T-cell (primary cell): ENCODE results near the gene PSMG2. TPM values are rescaled to one million over a fixed set of nuclear protein-coding genes. Genes with fewer than 3 reads are reported as not detected.
A peak's percentile ranks its signal among the peaks of the same experiment; 100 is the strongest.

Experiments
- ATAC-seq, 4 experiments: fragments of 200-7000 bp in 3 of 4; fragments of 150-1000 bp in 1 of 4; cut with Tn5 transposase; replicated peaks in 1 of 4; 1 replicate in 3 of 4; 2 replicates in 1 of 4; pipeline ENCODE4 v1.10.0; 2021; ENCODE audit warnings: moderate library complexity in 3 of 4, mild to moderate bottlenecking in 2 of 4, moderate number of reproducible peaks in 1 of 4
- CTCF ChIA-PET, 2 donors: fragments of 300-600 bp; sonication (Branson Sonifier 250); formaldehyde crosslinking; loops; one replicate each; lab custom pipeline; 2022; ENCODE audit warnings: antibody characterized with exemption in 2 of 2; lab: Charles Lee
- POLR2A ChIA-PET, 2 donors: fragments of 300-600 bp; sonication (Branson Sonifier 250); formaldehyde crosslinking; loops; one replicate each; lab custom pipeline; 2022; ENCODE audit warnings: antibody characterized with exemption in 2 of 2; lab: Charles Lee
- DNase-seq, 35 experiments: peaks; one replicate each; pipeline versions ENCODE4 v3.0.0 to v3.0.0-alpha.2; 2013 to 2023
- H3K27ac ChIP-seq: one replicate; pipeline ENCODE4 v1.5.1; 2013; ENCODE audit warnings: low read length
- H3K27me3 ChIP-seq, 2 experiments: replicated peaks in 1 of 2; 1 replicate in 1 of 2; 2 replicates in 1 of 2; pipeline versions ENCODE4 v1.6.1 to v1.7.0; 2013; ENCODE audit warnings: low read length in 1 of 2, mixed read lengths in 1 of 2; ENCODE audit not compliant: control insufficient read depth in 2 of 2, insufficient read depth in 2 of 2; ENCODE audit errors: extremely low read depth in 1 of 2
- H3K36me3 ChIP-seq, 2 donors: 1 replicate in 1 of 2; 2 replicates in 1 of 2; pipeline versions ENCODE4 v1.6.1 to v1.7.0; 2013; ENCODE audit warnings: low read length in 1 of 2; ENCODE audit not compliant: control insufficient read depth in 2 of 2, insufficient read depth in 1 of 2; ENCODE audit errors: extremely low read depth in 1 of 2
- H3K4me1 ChIP-seq, 2 experiments: 1 replicate in 1 of 2; 2 replicates in 1 of 2; pipeline versions ENCODE4 v1.6.1 to v1.7.0; 2013; ENCODE audit warnings: low read length in 2 of 2, mixed read lengths in 1 of 2; ENCODE audit not compliant: insufficient read depth in 2 of 2, control insufficient read depth in 1 of 2; ENCODE audit errors: extremely low read depth in 1 of 2
- H3K4me3 ChIP-seq, 2 donors: 1 replicate in 1 of 2; 2 replicates in 1 of 2; pipeline versions ENCODE4 v1.5.1 to v1.7.0; 2013; ENCODE audit warnings: mild to moderate bottlenecking in 2 of 2, low read length in 1 of 2, moderate library complexity in 1 of 2; ENCODE audit not compliant: control insufficient read depth in 1 of 2; ENCODE audit errors: extremely low read depth in 1 of 2
- H3K9me3 ChIP-seq: 2 replicates; pipeline ENCODE4 v1.7.0; 2013
- H3K27ac Mint-ChIP-seq, 2 donors: one replicate each; pipeline ENCODE4 v1.8.0; 2020 to 2021; ENCODE audit warnings: mild to moderate bottlenecking in 2 of 2, mixed read lengths in 2 of 2
- H3K27me3 Mint-ChIP-seq, 2 donors: one replicate each; pipeline ENCODE4 v1.8.0; 2021 to 2022; ENCODE audit warnings: mixed read lengths in 2 of 2
- H3K36me3 Mint-ChIP-seq: one replicate; pipeline ENCODE4 v1.8.0; 2021; ENCODE audit warnings: mixed read lengths
- H3K4me1 Mint-ChIP-seq, 3 donors: one replicate each; pipeline ENCODE4 v1.8.0; 2020 to 2022; ENCODE audit warnings: mixed read lengths in 3 of 3, mild to moderate bottlenecking in 1 of 3
- H3K4me3 Mint-ChIP-seq, 3 donors: one replicate each; pipeline ENCODE4 v1.8.0; 2020 to 2022; ENCODE audit warnings: mild to moderate bottlenecking in 3 of 3, mixed read lengths in 3 of 3, moderate library complexity in 3 of 3
- H3K9me3 Mint-ChIP-seq, 3 donors: one replicate each; pipeline ENCODE4 v1.8.0; 2020 to 2022; ENCODE audit warnings: mixed read lengths in 3 of 3
- WGBS: methylation state at CpG from one replicate; pipeline ENCODE4 v1.1.5; 2013; ENCODE audit warnings: missing lambda C conversion rate; ENCODE audit not compliant: insufficient coverage; 5-methylcytosine and 5-hydroxymethylcytosine counted together
- total RNA-seq, 35 experiments: library from RNA in 6 of 35; stranded (reverse) in 6 of 35; fragments of 120-200 nt in 1 of 35; gene quantifications; one replicate each; pipeline versions ENCODE4 v1.2.1 to v1.2.4 and lab custom pipeline; 2013 to 2026

Gene PSMG2
- total RNA-seq, 5 donors from 2014 or later (not counting 1 experiment from before 2014, with no cell fraction given), result 50.3 to 59.9 (median 56.1) TPM

GRCh38 chr18:12658426-12659138 lies 44.3 kb upstream of the PSMG2 start:
- no peak overlapping the region for H3K27ac ChIP-seq
- H3K27ac Mint-ChIP-seq, result peak overlapping the region; percentile 60 to 69
- WGBS, result 11% methylated on average over 27 of the region's 42 CpGs
- peaks cover 0 to 13% of the 10 kb centered on the region in 2 experiments for H3K27me3 ChIP-seq
- H3K4me1 ChIP-seq, result peaks cover 2 to 7% of the 10 kb centered on the region in 2 experiments
- H3K4me1 Mint-ChIP-seq, result peaks cover 12 to 19% (median 13%) of the 10 kb centered on the region in 3 donors
- peaks cover 0 to 11% of the 10 kb centered on the region in 2 donors for H3K27me3 Mint-ChIP-seq
- no peaks in the 10 kb centered on the region for H3K36me3 ChIP-seq
- H3K9me3 ChIP-seq, result no peaks in the 10 kb centered on the region
- H3K4me3 ChIP-seq, result peak overlapping the region; percentile 29 to 38
- ChIA-PET CTCF (interaction anchor here (0.6 to 2.5 kb wide), 3 partner anchors 15 to 268 kb away, joined by 6 to 20 read pairs (median 6); no protein-coding TSS in a partner anchor), POLR2A (interaction anchor here in 1 of 2 donors (0.7 kb wide), 1 partner anchor 313 kb away, joined by 3 read pairs; no protein-coding TSS in a partner anchor)
- no peaks in the 10 kb centered on the region for H3K9me3 Mint-ChIP-seq
- no peaks in the 10 kb centered on the region for H3K36me3 Mint-ChIP-seq
- peak in 14 of 35 experiments; percentile 1 to 47 (median 11) for DNase-seq
- H3K4me3 Mint-ChIP-seq, result peak overlapping the region; percentile 81 to 91 (median 83)
- peak in 3 of 4 experiments; percentile 8 to 43 (median 26) for ATAC-seq

- 97% methylated on average over 6 of the region's 9 CpGs for WGBS
- Mint-ChIP-seq H3K36me3 (no peaks in the 10 kb centered on the region), H3K9me3 (no peaks in the 10 kb centered on the region), H3K4me3 (peak overlapping the region in 2 of 3 donors; percentile 46 to 81), H3K4me1 (peaks cover 12 to 18% (median 13%) of the 10 kb centered on the region in 3 donors), H3K27ac (no peak overlapping the region), H3K27me3 (peaks cover 0 to 7% of the 10 kb centered on the region in 2 donors)
- H3K27me3 ChIP-seq, result peaks cover 0 to 6% of the 10 kb centered on the region in 2 experiments
- DNase-seq, result peak in 17 of 35 experiments; percentile 6 to 69 (median 28)
- CTCF ChIA-PET, result interaction anchor here (0.6 to 2.5 kb wide), 4 partner anchors 9 to 310 kb away, joined by 3 to 20 read pairs (median 3); no protein-coding TSS in a partner anchor
- no peaks in the 10 kb centered on the region for H3K9me3 ChIP-seq
- POLR2A ChIA-PET, result no interaction called here
- peak in 1 of 4 experiments; percentile 30 for ATAC-seq
- no peaks in the 10 kb centered on the region for H3K36me3 ChIP-seq
- H3K27ac ChIP-seq, result no peak overlapping the region
- H3K4me3 ChIP-seq, result no peak overlapping the region
- peaks cover 2 to 7% of the 10 kb centered on the region in 2 experiments for H3K4me1 ChIP-seq
Observed at GRCh38 chr18:12659904-12660605, 42.8 kb upstream of the PSMG2 start.

GRCh38 chr18:12668041-12668440 lies 34.8 kb upstream of the PSMG2 start:
- POLR2A ChIA-PET, result interaction anchor here in 1 of 2 donors (0.6 kb wide), 1 partner anchor 11 kb away, joined by 6 read pairs; no protein-coding TSS in a partner anchor
- no peaks in the 10 kb centered on the region for H3K27me3 Mint-ChIP-seq
- H3K4me3 ChIP-seq, result no peak overlapping the region
- no peaks in the 10 kb centered on the region for H3K4me1 Mint-ChIP-seq
- CTCF ChIA-PET, result interaction anchor here (0.6 to 0.7 kb wide), 5 partner anchors 213 to 327 kb away, joined by 3 to 8 read pairs (median 3); no protein-coding TSS in a partner anchor
- no peak overlapping the region for H3K27ac Mint-ChIP-seq
- H3K27me3 ChIP-seq, result no peaks in the 10 kb centered on the region
- no peaks in the 10 kb centered on the region for H3K4me1 ChIP-seq
- peaks cover 0 to 3% of the 10 kb centered on the region in 2 donors for H3K36me3 ChIP-seq
- ATAC-seq (no peak), DNase-seq (no peak)
- H3K9me3 Mint-ChIP-seq, result no peaks in the 10 kb centered on the region
- H3K36me3 Mint-ChIP-seq, result no peaks in the 10 kb centered on the region
- 100% methylated on average over 3 of the region's 5 CpGs for WGBS
- H3K4me3 Mint-ChIP-seq, result no peak overlapping the region
- H3K9me3 ChIP-seq, result no peaks in the 10 kb centered on the region
- no peak overlapping the region for H3K27ac ChIP-seq

- 28% methylated on average over 3 of the region's 8 CpGs for WGBS
- Mint-ChIP-seq H3K9me3 (no peaks in the 10 kb centered on the region), H3K27ac (peak overlapping the region; percentile 74 to 76), H3K36me3 (peaks cover 23% of the 10 kb centered on the region), H3K27me3 (no peaks in the 10 kb centered on the region), H3K4me3 (no peak overlapping the region), H3K4me1 (peaks cover 9 to 10% (median 10%) of the 10 kb centered on the region in 3 donors)
- peaks cover 0 to 4% of the 10 kb centered on the region in 2 experiments for H3K4me1 ChIP-seq
- H3K36me3 ChIP-seq, result peaks cover 0 to 23% of the 10 kb centered on the region in 2 donors
- POLR2A ChIA-PET, result interaction anchor here in 1 of 2 donors (0.5 kb wide), 1 partner anchor 11 kb away, joined by 6 read pairs; no protein-coding TSS in a partner anchor
- H3K4me3 ChIP-seq, result no peak overlapping the region
- ATAC-seq (no peak), DNase-seq (no peak)
- no peak overlapping the region for H3K27ac ChIP-seq
- CTCF ChIA-PET, result no interaction called here
- no peaks in the 10 kb centered on the region for H3K27me3 ChIP-seq
- no peaks in the 10 kb centered on the region for H3K9me3 ChIP-seq
Observed at GRCh38 chr18:12679183-12679786, 23.6 kb upstream of the PSMG2 start.

- Histone ChIP-seq H3K9me3 (no peaks in the 10 kb centered on the region), H3K4me3 (no peak overlapping the region), H3K4me1 (no peaks in the 10 kb centered on the region), H3K27ac (no peak overlapping the region), H3K36me3 (peaks cover 0 to 9% of the 10 kb centered on the region in 2 donors), H3K27me3 (no peaks in the 10 kb centered on the region)
- POLR2A ChIA-PET, result interaction anchor here in 1 of 2 donors (0.6 kb wide), 1 partner anchor 313 kb away, joined by 3 read pairs; no protein-coding TSS in a partner anchor
- Mint-ChIP-seq H3K9me3 (no peaks in the 10 kb centered on the region), H3K4me1 (no peaks in the 10 kb centered on the region), H3K4me3 (no peak overlapping the region), H3K27ac (no peak overlapping the region), H3K27me3 (no peaks in the 10 kb centered on the region), H3K36me3 (no peaks in the 10 kb centered on the region)
- no peak for DNase-seq
- no peak for ATAC-seq
- WGBS, result no CpG with 5 or more reads among the region's 3 CpGs
- CTCF ChIA-PET, result no interaction called here
Observed at GRCh38 chr18:12686100-12686499, 16.7 kb upstream of the PSMG2 start.
